NB4 (cell line): Measurements from ENCODE around the gene MYDGF.

Source experiments
- POLR2A ChIP-seq: IDR thresholded peaks from 2 replicates; pipeline ENCODE4 v1.6.1; 2011; ENCODE audit warnings: mild to moderate bottlenecking; ENCODE audit not compliant: insufficient read length; ENCODE audit errors: extremely low read depth
- TF ChIP-seq, protein P1 (sequence below): IDR thresholded peaks from one replicate; pipeline ENCODE4 v1.5.1; 2012; ENCODE audit warnings: low read depth, low read length

DNA sequence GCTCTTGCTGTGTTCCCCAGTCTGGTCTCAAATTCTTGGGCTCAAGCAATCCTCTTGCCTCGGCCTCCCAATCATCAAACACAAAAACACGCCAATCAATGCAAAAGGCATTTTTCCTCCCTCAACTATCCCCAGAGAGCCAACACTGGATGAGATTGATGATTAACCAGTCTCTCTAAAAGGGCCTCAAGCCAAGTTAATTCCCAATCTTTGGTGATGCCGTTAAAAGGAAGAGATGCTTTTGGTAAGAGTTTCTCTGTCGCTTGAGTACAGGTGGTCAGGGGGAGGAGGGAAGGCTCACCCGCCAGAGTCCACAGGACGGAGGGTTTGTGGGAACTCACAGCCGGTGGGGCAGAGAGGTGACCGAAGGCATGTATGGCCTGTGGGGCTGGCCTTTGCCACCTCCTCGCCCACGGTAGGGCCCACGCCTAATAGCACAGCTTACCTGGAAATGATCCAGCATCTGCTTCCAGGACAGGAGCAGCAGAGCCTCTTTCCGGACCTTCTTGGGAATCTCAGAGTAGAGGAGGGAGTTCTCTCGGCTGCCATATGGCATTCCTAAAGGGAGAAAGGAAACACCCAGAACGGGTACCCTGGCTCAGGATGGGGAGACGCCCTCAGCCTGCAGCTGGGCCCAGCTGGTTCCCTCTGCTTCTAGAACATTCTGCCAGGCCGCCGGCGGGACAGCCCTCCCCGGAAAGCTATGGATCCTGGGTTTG is 35.4 kb upstream of the MYDGF start:
- TF ChIP-seq, protein P1, sequence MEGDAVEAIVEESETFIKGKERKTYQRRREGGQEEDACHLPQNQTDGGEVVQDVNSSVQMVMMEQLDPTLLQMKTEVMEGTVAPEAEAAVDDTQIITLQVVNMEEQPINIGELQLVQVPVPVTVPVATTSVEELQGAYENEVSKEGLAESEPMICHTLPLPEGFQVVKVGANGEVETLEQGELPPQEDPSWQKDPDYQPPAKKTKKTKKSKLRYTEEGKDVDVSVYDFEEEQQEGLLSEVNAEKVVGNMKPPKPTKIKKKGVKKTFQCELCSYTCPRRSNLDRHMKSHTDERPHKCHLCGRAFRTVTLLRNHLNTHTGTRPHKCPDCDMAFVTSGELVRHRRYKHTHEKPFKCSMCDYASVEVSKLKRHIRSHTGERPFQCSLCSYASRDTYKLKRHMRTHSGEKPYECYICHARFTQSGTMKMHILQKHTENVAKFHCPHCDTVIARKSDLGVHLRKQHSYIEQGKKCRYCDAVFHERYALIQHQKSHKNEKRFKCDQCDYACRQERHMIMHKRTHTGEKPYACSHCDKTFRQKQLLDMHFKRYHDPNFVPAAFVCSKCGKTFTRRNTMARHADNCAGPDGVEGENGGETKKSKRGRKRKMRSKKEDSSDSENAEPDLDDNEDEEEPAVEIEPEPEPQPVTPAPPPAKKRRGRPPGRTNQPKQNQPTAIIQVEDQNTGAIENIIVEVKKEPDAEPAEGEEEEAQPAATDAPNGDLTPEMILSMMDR: no peak
- TF ChIP-seq POLR2A: no peak
